Progenitor cell of endocrine pancreas (in vitro differentiated cells): ENCODE measurements around the gene DNPH1. TPM values are rescaled to one million over a fixed set of nuclear protein-coding genes. Genes with fewer than 3 reads are reported as not detected.

ENCODE experiments used
- DNase-seq: peaks from one replicate; pipeline ENCODE4 v3.0.0; 2021; ENCODE audit warnings: low spot score; ENCODE audit not compliant: unreplicated experiment
- H3K27ac Mint-ChIP-seq: 2 replicates; pipeline ENCODE4 v1.8.0; 2021; ENCODE audit warnings: mild to moderate bottlenecking, moderate library complexity, mixed read lengths
- H3K27me3 Mint-ChIP-seq: 2 replicates; pipeline ENCODE4 v1.8.0; 2021; ENCODE audit warnings: mixed read lengths
- H3K36me3 Mint-ChIP-seq: 2 replicates; pipeline ENCODE4 v1.8.0; 2022; ENCODE audit warnings: mixed read lengths; ENCODE audit not compliant: insufficient read depth
- H3K4me1 Mint-ChIP-seq: 2 replicates; pipeline ENCODE4 v1.8.0; 2021; ENCODE audit warnings: low read depth, mixed read lengths
- H3K4me3 Mint-ChIP-seq: 2 replicates; pipeline ENCODE4 v1.8.0; 2021; ENCODE audit warnings: low read depth, mild to moderate bottlenecking, moderate library complexity, mixed read lengths
- H3K9me3 Mint-ChIP-seq: 2 replicates; pipeline ENCODE4 v1.8.0; 2021; ENCODE audit warnings: low read depth, mixed read lengths
- CTCF ChIP-seq: fragments of 200-600 bp; sonication (generic); IDR thresholded peaks from one replicate; pipeline ENCODE4 v1.5.0; 2021; ENCODE audit warnings: antibody characterized with exemption, mild to moderate bottlenecking; ENCODE audit not compliant: unreplicated experiment
- total RNA-seq: library from RNA; stranded (reverse); gene quantifications from 2 replicates; pipeline ENCODE4 v1.2.1, GENCODE V29; 2021

The DNPH1 gene
- total RNA-seq, 1 donor from 2014 or later: 33.9 TPM

GRCh38 chr6:43219814-43220213 is 9.5 kb downstream of the DNPH1 start:
- Mint-ChIP-seq H3K9me3 (no peaks in the 10 kb centered on the region), H3K27me3 (no peaks in the 10 kb centered on the region), H3K36me3 (peaks cover 19% of the 10 kb centered on the region), H3K27ac (no peak overlapping the region), H3K4me3 (no peak overlapping the region), H3K4me1 (no peaks in the 10 kb centered on the region)
- no peak for TF ChIP-seq CTCF
- no peak for DNase-seq

GRCh38 chr6:43219119-43219518 is 10.2 kb downstream of the DNPH1 start:
- Mint-ChIP-seq H3K9me3 (no peaks in the 10 kb centered on the region), H3K4me3 (no peak overlapping the region), H3K27ac (no peak overlapping the region), H3K4me1 (no peaks in the 10 kb centered on the region), H3K36me3 (peaks cover 16% of the 10 kb centered on the region), H3K27me3 (no peaks in the 10 kb centered on the region)
- DNase-seq: no peak
- TF ChIP-seq CTCF: no peak

GRCh38 chr6:43217351-43217750 is 11.9 kb downstream of the DNPH1 start:
- DNase-seq: no peak
- TF ChIP-seq CTCF: no peak
- H3K4me3 Mint-ChIP-seq: no peak overlapping the region
- H3K27ac Mint-ChIP-seq: no peak overlapping the region
- no peaks in the 10 kb centered on the region for H3K27me3 Mint-ChIP-seq
- no peaks in the 10 kb centered on the region for H3K4me1 Mint-ChIP-seq
- H3K36me3 Mint-ChIP-seq: peaks cover 13% of the 10 kb centered on the region
- H3K9me3 Mint-ChIP-seq: no peaks in the 10 kb centered on the region

GRCh38 chr6:43216200-43216599 is 13.1 kb downstream of the DNPH1 start:
- no peak overlapping the region for H3K27ac Mint-ChIP-seq
- no peaks in the 10 kb centered on the region for H3K4me1 Mint-ChIP-seq
- H3K4me3 Mint-ChIP-seq: no peak overlapping the region
- H3K27me3 Mint-ChIP-seq: no peaks in the 10 kb centered on the region
- TF ChIP-seq CTCF: no peak
- DNase-seq: no peak
- H3K36me3 Mint-ChIP-seq: peaks cover 13% of the 10 kb centered on the region
- H3K9me3 Mint-ChIP-seq: no peaks in the 10 kb centered on the region

GRCh38 chr6:43215066-43215465 is 14.2 kb downstream of the DNPH1 start:
- no peaks in the 10 kb centered on the region for H3K27me3 Mint-ChIP-seq
- no peak overlapping the region for H3K4me3 Mint-ChIP-seq
- no peaks in the 10 kb centered on the region for H3K4me1 Mint-ChIP-seq
- no peak for DNase-seq
- H3K27ac Mint-ChIP-seq: no peak overlapping the region
- peaks cover 11% of the 10 kb centered on the region for H3K36me3 Mint-ChIP-seq
- TF ChIP-seq CTCF: no peak
- H3K9me3 Mint-ChIP-seq: no peaks in the 10 kb centered on the region
